Thoracic aorta (tissue), 2 donors: ENCODE results near the gene SGCA. TPM values are rescaled to one million over a fixed set of nuclear protein-coding genes. Genes with fewer than 3 reads are reported as not detected.

Source experiments
- ATAC-seq: fragments of 150-250 bp; one replicate; pipeline ENCODE4 v1.8.0; 2017; ENCODE audit warnings: low read depth; ENCODE audit not compliant: insufficient number of reproducible peaks, low FRiP score
- DNase-seq: peaks from one replicate; pipeline ENCODE4 v3.0.0-alpha.2; 2020; ENCODE audit warnings: low spot score
- H3K27ac ChIP-seq, 2 donors: fragments of 200-600 bp; sonication (generic); 1 replicate in 1 of 2; 2 replicates in 1 of 2; pipeline ENCODE4 v1.5.1; 2016; ENCODE audit warnings: mild to moderate bottlenecking in 2 of 2, moderate library complexity in 2 of 2
- H3K27me3 ChIP-seq: fragments of 200-600 bp; sonication (generic); replicated peaks from 2 replicates; pipeline ENCODE4 v1.6.0; 2016; ENCODE audit warnings: mild to moderate bottlenecking; ENCODE audit not compliant: insufficient read depth
- H3K36me3 ChIP-seq: fragments of 200-600 bp; sonication (generic); one replicate; pipeline ENCODE4 v1.5.1; 2016
- H3K4me1 ChIP-seq, 2 donors: fragments of 200-600 bp; sonication (generic); 1 replicate in 1 of 2; 2 replicates in 1 of 2; pipeline versions ENCODE4 v1.5.1 to v1.6.0; 2016; ENCODE audit warnings: low read depth in 2 of 2, mild to moderate bottlenecking in 1 of 2; ENCODE audit not compliant: control insufficient read depth in 1 of 2
- H3K4me3 ChIP-seq: fragments of 200-600 bp; sonication (generic); 2 replicates; pipeline ENCODE4 v1.5.1; 2016; ENCODE audit warnings: mild to moderate bottlenecking
- H3K9me3 ChIP-seq: fragments of 200-600 bp; sonication (generic); 2 replicates; pipeline ENCODE4 v1.5.1; 2016
- CTCF ChIP-seq: fragments of 200-600 bp; sonication (generic); IDR thresholded peaks from one replicate; pipeline ENCODE4 v1.5.1; 2019; ENCODE audit warnings: antibody characterized with exemption
- total RNA-seq, 2 donors: library from RNA; depleted of rRNA; stranded (reverse); fragments of >200 nt; gene quantifications; one replicate each; pipeline versions ENCODE4 v1.1.0 to v1.2.3, GENCODE V29; 2016

SGCA gene
- total RNA-seq, 2 donors from 2014 or later, result 95.5 to 158 TPM

- H3K36me3 ChIP-seq, result no peaks in the 10 kb centered on the region
- ATAC-seq (no peak), DNase-seq (no peak)
- no peak for TF ChIP-seq CTCF
- H3K27me3 ChIP-seq, result no peaks in the 10 kb centered on the region
- peaks cover 24 to 70% of the 10 kb centered on the region in 2 donors for H3K4me1 ChIP-seq
- no peak overlapping the region for H3K4me3 ChIP-seq
- H3K9me3 ChIP-seq, result no peaks in the 10 kb centered on the region
- peak overlapping the region; percentile 90 to 94 for H3K27ac ChIP-seq
Measured at GRCh38 chr17:50218071-50218759, 52.4 kb downstream of the SGCA start.

GRCh38 chr17:50218771-50219315 lies 53.0 kb downstream of the SGCA start:
- ATAC-seq (no peak), DNase-seq (no peak)
- Histone ChIP-seq H3K36me3 (no peaks in the 10 kb centered on the region), H3K4me1 (peaks cover 24 to 76% of the 10 kb centered on the region in 2 donors), H3K9me3 (no peaks in the 10 kb centered on the region), H3K27me3 (no peaks in the 10 kb centered on the region), H3K27ac (peak overlapping the region; percentile 90 to 94), H3K4me3 (no peak overlapping the region)
- TF ChIP-seq CTCF, result no peak

GRCh38 chr17:50219342-50219741 lies 53.5 kb downstream of the SGCA start:
- Histone ChIP-seq H3K27ac (peak overlapping the region; percentile 90 to 94), H3K4me1 (peaks cover 24 to 76% of the 10 kb centered on the region in 2 donors), H3K9me3 (no peaks in the 10 kb centered on the region), H3K36me3 (no peaks in the 10 kb centered on the region), H3K4me3 (peak overlapping the region; percentile 9), H3K27me3 (no peaks in the 10 kb centered on the region)
- DNase-seq, result no peak
- no peak for ATAC-seq
- no peak for TF ChIP-seq CTCF

- no peaks in the 10 kb centered on the region for H3K9me3 ChIP-seq
- no peak for TF ChIP-seq CTCF
- ATAC-seq (no peak), DNase-seq (no peak)
- no peaks in the 10 kb centered on the region for H3K27me3 ChIP-seq
- H3K4me1 ChIP-seq, result peaks cover 24 to 71% of the 10 kb centered on the region in 2 donors
- H3K27ac ChIP-seq, result peak overlapping the region; percentile 90 to 94
- peak overlapping the region; percentile 9 for H3K4me3 ChIP-seq
- no peaks in the 10 kb centered on the region for H3K36me3 ChIP-seq
Measured at GRCh38 chr17:50219939-50220465, 54.2 kb downstream of the SGCA start.

- DNase-seq (no peak), ATAC-seq (no peak)
- H3K27me3 ChIP-seq, result no peaks in the 10 kb centered on the region
- no peak overlapping the region for H3K4me3 ChIP-seq
- TF ChIP-seq CTCF, result no peak
- H3K9me3 ChIP-seq, result no peaks in the 10 kb centered on the region
- H3K36me3 ChIP-seq, result no peaks in the 10 kb centered on the region
- peaks cover 24 to 65% of the 10 kb centered on the region in 2 donors for H3K4me1 ChIP-seq
- peak overlapping the region; percentile 90 to 94 for H3K27ac ChIP-seq
Measured at GRCh38 chr17:50220811-50221210, 55.0 kb downstream of the SGCA start.
